Measurements from ENCODE around the gene CX3CL1.
"Not testable (repeated sequence)": the region's sequence is repeated elsewhere in the genome, so short reads cannot be mapped to it uniquely, and the experiment has no call there.

CX3CL1 gene

DNA sequence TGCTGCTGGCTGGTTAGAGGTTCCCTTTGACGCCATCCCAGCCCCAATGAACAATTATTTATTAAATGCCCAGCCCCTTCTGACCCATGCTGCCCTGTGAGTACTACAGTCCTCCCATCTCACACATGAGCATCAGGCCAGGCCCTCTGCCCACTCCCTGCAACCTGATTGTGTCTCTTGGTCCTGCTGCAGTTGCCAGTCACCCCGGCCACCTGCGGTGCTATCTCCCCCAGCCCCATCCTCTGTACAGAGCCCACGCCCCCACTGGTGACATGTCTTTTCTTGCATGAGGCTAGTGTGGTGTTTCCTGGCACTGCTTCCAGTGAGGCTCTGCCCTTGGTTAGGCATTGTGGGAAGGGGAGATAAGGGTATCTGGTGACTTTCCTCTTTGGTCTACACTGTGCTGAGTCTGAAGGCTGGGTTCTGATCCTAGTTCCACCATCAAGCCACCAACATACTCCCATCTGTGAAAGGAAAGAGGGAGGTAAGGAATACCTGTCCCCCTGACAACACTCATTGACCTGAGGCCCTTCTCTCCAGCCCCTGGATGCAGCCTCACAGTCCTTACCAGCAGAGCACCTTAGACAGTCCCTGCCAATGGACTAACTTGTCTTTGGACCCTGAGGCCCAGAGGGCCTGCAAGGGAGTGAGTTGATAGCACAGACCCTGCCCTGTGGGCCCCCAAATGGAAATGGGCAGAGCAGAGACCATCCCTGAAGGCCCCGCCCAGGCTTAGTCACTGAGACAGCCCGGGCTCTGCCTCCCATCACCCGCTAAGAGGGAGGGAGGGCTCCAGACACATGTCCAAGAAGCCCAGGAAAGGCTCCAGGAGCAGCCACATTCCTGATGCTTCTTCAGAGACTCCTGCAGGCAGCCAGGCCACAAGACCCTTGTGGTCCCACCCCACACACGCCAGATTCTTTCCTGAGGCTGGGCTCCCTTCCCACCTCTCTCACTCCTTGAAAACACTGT is 11.3 kb downstream of the CX3CL1 start:
- DNase-seq = no peak

DNA sequence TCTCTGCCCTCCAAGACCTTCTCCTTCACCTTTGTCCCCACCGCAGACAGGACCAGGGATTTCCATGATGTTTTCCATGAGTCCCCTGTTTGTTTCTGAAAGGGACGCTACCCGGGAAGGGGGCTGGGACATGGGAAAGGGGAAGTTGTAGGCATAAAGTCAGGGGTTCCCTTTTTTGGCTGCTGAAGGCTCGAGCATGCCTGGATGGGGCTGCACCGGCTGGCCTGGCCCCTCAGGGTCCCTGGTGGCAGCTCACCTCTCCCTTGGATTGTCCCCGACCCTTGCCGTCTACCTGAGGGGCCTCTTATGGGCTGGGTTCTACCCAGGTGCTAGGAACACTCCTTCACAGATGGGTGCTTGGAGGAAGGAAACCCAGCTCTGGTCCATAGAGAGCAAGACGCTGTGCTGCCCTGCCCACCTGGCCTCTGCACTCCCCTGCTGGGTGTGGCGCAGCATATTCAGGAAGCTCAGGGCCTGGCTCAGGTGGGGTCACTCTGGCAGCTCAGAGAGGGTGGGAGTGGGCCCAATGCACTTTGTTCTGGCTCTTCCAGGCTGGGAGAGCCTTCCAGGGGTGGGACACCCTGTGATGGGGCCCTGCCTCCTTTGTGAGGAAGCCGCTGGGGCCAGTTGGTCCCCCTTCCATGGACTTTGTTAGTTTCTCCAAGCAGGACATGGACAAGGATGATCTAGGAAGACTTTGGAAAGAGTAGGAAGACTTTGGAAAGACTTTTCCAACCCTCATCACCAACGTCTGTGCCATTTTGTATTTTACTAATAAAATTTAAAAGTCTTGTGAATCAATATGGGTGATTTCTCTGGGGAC is 12.2 kb downstream of the CX3CL1 start:
- no peak for DNase-seq

DNA sequence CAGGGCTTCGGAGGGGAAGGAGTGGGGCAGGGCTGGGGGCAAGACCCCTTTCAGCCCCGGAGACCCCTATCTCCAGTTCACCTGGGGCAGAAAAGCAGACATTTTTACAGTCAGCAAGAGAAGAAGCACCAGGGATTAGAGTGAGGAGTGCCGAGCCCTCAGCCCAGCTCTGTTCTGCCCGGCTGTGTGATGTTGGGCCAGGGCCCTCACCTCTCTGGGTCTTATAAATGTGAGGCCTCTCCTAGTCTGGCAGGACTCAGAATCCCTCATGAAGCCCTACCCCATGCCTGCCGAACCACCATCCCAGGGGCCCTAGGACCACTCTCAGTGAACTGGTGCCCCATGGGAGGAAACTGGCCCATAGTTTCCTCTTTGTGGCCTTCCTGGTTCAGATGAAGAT is 12.8 kb downstream of the CX3CL1 start:
- DNase-seq = no peak

DNA sequence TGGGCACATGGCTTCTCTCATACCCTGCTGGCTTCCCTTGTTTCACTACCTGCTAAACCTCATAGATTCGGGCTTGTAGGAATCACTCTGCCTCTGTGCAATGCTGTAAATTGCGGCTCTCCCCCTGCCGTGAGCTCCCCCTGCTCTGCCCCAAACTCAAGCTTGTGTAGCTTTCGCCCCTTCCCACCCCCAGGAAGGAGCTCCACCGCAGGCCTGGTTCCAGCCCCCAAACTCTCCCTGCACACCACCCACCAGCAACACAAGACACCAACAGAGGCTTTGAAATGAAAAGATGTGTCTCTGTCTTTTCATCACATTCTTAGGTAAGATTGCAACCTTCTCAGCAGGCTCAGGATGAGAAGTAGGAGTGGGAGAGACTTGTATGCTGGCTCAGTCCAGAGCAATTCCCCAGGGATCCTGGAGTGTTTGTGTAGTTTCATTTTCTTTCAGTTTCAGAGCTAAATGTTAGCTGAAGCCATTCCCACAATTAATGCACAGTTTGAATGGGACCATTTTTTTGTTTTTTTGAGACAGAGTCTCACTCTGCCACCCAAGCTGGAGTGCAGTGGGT is 14.2 kb downstream of the CX3CL1 start:
- no peak for DNase-seq

DNA sequence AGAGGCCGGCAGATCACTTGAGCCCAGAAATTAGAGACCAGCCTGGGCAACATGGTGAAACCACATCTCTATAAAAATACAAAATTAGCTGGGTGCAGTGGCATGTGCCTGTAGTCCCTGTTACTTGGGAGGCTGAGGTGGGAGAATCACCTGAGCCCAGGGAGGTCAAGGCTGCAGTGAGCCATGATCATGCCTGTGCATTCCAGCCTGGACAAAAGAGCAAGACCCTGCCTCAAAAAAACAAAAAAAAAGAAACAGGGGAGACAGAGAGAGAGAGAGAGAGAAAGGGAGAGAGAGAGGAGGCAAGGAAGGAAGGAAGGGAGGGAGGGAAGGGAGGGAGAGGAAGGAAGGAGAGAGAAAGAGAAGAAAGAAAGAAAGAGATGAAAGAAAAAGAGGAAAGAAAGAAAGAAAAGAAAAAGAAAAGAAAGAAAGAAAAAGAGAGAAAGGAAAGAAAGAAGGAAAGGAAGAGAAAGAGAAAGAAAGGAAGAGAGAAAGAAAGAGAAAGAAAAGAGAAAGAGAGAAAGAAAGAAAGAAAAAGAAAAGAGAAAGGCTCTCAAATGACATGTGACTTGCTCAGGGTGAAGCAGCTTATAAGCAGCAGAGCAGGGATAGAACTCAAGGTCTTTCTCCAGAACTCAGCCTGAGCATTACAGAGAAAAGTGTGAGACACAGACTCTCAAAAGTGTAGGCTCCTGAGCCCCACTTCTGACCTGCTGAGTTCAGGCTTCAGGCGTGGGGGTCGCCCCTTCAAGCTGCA is 15.5 kb downstream of the CX3CL1 start:
- DNase-seq = no peak

DNA sequence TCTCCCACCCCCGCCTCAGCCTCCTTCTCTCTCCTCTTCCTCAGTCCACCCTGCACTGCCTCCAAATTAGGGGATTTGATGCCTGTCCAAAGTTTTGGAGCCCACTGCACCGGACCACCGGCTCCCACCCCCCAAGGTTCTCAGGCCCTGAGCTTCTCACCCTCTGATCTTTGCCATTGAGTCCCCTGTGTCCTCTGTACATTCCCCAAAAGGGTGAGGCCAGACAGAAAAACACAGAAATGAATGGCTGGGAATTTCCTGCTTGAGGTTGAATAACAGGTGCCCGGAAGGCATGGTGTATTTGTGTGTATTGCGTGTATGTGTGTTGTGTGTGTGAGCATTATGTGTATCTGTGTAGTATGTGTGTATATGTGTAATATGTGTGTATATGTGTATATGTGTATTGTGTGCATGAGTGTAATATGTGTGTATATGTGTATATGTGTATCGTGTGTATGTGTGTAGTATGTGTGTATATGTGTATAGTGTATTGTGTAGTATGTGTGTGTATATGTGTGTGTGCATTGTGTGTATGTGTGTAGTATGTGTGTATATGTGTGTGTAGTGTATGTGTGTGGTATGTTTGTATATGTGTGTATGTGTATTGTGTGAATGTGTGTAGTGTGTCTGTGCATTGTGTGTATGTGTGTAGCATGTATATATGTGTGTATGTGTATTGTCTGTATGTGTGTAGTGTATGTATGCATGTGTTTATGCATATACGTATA is 16.2 kb downstream of the CX3CL1 start:
- DNase-seq = no peak

DNA sequence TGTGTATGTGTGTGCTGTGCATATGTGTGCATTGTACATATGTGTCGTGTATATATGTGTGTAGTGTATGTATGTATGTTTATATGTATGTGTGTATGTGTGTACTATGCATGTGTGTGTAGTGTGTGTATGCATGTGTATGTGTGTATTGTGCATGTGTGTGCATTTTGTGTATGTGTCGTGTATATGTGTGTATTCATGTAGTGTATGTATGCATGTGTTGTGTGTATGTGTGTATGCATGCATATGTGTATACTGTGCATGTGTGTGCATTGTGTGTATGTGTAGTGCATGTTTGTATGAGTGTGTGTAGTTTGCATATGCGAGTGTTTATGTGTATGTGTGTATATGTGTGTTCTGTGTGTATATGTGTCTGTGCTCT is 16.8 kb downstream of the CX3CL1 start:
- DNase-seq = no peak

DNA sequence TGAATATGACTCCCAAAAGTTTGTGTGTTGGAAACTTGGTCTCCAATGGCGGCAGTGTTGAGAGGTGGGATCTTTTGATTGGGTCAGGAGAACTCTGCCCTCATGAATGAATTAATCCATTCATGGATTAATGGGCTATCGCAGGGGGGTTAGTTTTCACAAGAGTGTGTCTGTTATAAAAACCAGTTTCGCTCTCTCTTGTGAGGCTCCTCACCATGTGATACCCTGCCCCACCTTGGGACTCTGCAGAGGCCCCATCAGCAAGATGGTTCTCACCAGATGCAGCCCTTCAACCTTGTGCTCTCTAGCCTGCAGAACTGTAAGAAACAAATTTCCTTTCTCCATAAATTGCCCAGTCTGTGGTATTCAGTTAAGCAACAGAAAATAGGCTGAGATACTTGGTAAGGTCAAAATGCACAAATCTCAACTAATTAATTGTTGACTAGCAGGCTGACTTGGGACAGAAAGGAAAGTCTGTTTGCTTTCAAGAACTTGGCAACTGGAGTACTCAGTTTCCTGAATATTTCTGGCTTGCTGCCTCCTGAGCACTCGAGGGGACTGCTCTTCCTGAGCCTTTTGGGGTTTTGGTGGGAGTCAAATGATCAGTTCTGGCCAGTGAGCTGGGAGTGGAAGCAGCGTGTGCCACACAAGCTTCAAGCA is 18.5 kb downstream of the CX3CL1 start:
- no peak for DNase-seq

DNA sequence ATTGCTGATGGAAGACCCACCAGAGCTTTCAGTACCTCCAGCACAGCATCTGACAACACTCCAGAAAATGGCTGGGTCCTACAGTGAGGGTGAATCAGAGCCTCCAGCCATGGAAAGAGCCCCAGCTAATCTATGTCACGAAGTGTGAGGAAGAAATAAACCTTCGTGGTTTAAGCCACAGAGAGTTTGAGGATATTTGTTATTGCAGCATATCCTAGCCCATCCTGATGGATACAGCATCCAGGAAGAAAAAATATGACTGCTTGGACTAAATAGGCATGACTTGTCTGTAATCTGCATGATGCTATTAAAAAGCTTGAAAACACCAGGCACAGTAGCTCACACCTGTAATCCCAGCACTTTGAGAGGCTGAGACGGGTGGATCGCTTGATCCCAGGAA is 19.0 kb downstream of the CX3CL1 start:
- DNase-seq = no peak

DNA sequence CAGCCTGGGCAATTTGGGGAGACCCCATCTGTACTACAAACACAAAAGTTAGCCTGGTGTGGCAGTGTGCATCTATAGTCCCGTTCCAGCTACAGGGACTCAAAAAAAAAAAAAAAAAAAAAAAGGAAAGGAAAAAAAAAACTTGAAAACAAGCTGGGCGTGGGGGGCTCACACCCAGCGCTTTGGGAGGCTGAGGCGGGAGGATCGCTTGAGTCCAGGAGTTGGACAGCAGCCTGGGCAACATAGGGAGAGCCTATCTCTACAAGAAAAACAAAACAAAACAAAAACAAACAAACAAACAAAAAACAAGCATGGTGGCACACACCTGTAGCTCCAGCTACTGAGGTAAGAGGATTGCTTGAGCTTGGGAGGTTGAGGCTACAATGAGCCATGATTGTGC is 19.4 kb downstream of the CX3CL1 start:
- DNase-seq = no peak

DNA sequence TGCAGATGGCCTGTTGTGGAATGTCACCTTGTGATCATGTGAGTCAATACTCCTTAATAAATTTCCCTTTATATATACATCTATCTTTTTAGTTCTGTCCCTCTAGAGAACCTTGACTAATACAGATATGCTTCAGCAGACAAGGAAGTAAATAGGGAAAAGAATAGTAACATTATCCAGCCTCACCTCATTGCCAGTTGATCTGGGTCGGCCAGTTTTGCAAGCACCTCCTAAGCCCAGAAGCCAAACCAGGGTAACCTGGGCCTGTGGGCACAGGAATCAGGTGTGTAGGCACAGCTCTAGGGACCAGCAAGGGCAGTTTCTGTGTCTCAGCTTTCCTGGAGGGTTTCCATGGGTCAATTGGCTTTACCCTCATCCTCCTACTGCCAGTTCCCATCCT is 20.4 kb downstream of the CX3CL1 start:
- DNase-seq = no peak

DNA sequence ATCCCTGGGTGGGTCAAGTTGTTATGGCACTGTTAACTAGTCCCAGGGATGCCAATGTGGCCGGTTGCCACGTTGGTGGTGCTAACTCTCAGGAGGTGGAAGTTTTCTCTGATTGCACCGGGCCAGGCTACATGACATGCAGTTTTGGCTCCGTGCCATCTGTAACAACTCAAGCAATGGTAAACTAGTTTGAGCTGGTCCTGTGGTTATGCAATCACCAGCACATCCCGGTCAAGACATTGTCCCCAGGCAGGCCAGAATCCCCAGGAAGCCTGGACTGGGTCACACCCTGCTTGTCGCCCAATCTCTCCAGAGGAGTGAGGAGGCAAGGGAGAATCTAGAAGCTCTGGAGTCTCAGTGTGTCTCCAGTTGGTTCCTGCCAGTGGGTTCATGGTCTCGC is 22.2 kb downstream of the CX3CL1 start:
- no peak for DNase-seq

DNA sequence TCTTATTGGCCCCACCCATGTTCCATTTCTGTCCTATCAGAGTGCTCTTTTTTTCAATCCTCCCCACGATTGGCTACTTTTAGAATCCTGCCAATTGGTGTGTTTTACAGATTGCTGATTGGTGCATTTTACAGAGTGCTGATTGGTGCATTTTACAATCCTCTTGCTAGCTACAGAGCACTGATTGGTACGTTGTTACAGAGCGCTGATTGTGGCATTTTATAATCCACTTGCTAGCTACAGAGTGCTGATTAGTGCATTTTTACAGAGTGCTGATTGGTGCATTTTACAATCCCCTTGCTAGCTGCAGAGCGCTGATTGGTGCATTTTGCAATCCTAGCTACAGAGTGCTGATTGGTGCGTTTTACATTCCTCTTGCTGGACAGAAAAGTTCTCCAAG is 22.7 kb downstream of the CX3CL1 start:
- DNase-seq = no peak

DNA sequence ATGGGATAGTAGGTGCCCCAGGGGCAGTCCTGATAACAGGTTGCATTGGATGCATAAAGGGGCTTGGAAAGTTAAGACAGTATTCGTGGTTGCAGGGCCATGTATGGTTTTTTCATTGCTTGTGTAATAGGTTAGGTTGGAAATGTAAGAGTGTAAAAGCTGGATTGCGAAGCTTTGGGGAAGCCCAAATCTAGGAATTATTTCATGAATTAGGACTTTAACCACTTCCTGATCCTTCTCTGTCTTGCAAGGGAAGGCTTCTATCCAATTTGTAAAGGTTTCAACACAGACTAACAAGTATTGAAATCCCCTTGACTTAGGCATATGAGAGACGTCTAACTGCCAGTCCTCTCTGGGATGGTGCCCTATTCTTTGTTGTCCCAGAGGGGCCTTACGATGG is 24.5 kb downstream of the CX3CL1 start:
- no peak for DNase-seq

DNA sequence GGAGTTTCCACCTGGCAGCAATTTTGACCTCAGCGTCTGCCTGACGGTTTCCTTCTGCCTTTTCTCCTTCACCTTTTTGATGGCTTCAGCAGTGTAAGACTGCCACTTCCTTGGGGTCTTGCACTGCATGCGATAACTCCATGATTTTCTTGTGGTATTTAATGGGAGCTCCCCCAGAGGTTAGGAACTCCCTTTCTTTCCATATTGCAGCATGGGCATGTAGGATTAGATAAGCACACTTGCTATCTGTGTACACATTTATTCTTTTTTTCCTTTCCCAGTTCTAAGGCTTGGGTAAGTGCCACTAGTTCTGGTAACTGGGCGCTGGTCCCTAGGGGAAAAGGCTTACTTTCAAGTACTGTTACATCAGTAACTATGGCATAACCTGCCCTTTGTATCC is 25.2 kb downstream of the CX3CL1 start:
- DNase-seq = not testable (repeated sequence)

DNA sequence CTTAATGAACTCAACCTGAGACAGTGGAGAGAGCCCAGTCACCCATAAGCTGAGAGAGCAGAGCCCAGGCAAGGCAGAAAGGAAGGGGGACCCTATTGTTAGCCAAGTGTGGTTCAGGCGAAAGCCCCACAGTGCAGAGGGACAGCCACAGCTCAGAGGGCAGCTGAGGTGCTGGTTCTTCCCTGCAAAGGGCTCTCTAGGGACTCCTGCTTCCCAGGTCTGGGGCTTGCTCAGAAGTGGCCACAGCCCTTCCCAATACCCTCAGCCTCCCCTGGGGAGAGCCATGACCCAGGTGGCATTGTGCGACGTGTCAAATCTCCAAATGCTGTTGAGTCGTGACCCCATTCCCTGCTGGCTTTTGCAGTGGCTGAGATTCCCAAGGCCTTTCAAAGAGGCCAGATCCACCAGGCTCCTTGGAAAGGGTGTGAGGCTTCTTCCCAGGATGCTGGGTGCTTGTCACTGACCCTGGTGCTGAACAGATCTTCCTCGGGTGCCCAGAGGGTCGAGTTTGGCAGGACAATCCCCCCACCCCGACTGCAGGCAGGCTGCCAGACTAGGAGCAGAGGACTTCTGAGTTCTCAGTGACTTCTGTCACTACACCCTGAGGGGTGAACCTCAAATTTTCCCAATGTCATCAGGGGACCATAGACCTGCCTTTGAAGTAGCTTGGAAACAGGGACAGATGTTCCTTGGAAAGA is 29.8 kb downstream of the CX3CL1 start:
- DNase-seq = no peak

DNA sequence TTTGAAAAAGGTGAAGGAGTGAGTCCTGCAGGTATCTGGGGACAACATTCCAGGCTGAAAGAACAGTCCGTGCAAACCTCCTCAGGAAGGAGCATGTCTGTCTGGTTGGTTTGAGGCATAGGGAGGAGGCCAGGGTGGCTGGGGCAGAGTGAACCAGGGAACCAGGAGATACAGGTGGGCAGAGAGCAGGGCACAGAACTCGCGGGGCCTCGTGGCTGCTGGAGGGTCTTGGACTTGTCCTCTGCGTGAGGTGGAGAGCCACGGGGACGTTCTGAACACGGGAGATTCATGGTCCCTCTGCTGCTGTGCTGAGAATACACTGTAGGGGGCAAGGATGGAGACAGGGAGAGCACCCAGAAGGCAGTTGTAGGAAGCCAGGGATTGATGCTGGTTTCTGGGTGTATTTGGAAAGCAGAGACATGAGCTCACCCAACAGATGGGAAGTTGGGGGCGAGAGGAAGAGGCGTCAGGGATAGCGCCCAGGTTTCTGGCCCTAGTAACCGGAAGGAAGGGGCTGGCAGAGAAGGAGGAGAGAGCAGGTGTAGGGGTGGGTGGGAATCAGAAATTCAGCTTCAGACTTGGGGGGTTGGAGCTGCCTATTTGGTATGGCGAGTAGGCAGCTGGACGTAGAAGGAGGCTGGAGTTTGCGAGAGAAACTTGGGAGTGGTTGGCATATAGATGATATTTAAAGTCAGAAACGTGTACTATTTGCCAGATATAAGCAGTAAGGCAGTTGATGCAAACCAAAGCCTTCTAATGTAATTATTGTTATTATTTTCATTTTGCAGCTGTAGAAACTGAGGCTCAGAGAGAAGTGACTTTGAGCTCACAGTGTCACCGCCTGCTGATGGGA is 31.9 kb downstream of the CX3CL1 start, which contains the start of gene CCL17:
Gene CCL17 (plus strand): TSS at position 803 of the 853 bp plus-strand sequence. CDS start 9,166 bp downstream, outside the sequence.
- DNase-seq = no peak

DNA sequence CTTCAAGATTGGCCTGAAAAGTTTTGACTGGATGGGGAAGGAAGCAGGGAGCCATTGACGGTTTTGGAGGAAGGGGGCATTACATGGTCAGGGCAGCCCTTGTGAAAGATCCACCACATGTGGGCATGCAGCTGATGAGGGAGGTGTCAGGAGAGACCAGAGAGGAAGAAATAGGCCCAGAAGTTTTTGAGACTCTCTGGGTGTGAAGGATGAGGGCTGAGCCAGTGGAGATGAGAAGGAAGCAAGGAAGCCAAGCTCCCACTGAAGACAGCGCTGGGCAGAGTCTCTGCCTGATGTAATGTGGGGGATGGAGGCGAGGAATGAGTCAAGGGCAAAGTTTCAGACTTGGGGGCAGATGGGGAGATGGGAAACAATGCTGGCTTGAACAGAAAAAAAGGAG is 32.8 kb downstream of the CX3CL1 start:
- no peak for DNase-seq

DNA sequence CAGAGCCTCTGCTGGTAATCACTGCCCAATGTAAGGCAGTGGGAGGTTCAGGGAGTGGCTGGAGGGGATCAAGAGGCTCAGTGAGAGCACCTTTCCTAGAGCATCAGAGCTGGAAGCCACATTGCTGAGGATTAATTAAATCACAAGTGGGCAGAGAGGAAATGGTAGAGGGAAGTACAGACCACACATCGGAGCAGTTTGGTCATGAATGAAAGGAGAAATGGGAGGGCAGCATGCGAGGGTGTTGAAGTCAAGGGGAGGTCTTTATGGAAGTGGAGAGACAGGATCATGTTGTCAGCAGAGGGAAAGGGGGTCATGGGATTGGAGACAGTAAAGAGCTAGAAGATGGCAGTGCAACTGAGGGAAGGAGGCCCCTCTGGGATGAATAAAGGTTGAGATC is 34.6 kb downstream of the CX3CL1 start:
- no peak for DNase-seq
